SU-DHL-6 (cell line): ENCODE measurements around the gene KLHL22.

Source experiments
- H2AFZ ChIP-seq: fragments of 200-600 bp; sonication (generic); 2 replicates; pipeline ENCODE4 v1.6.1; 2014; ENCODE audit warnings: low read depth, mild to moderate bottlenecking, moderate library complexity, mixed read lengths, antibody characterized with exemption, low read length; ENCODE audit not compliant: severe bottlenecking
- H3F3A ChIP-seq: fragments of 200-600 bp; shearing (Covaris generic); 2 replicates; pipeline ENCODE4 v1.6.0; 2016; ENCODE audit warnings: antibody characterized with exemption, mild to moderate bottlenecking; ENCODE audit not compliant: insufficient read depth
- H3K27ac ChIP-seq: fragments of 200-600 bp; sonication (generic); 2 replicates; pipeline ENCODE4 v1.5.1; 2016; ENCODE audit warnings: low read depth, mild to moderate bottlenecking, low read length, moderate library complexity, mixed read lengths
- H3K27me3 ChIP-seq: fragments of 200-600 bp; sonication (generic), shearing (Covaris generic); 2 replicates; pipeline ENCODE4 v1.6.0; 2014; ENCODE audit warnings: mild to moderate bottlenecking, low read length
- H3K36me3 ChIP-seq: fragments of 200-600 bp; sonication (generic); 2 replicates; pipeline ENCODE4 v1.6.1; 2014; ENCODE audit warnings: mild to moderate bottlenecking, low read length, mixed read lengths
- H3K4me2 ChIP-seq: fragments of 300-600, 200-600 bp; shearing (Covaris generic), sonication (generic); 2 replicates; pipeline ENCODE4 v1.6.0; 2014; ENCODE audit warnings: low read length, low read depth, mild to moderate bottlenecking; ENCODE audit not compliant: poor library complexity, severe bottlenecking
- H3K4me3 ChIP-seq: fragments of 200-600 bp; sonication (generic); 2 replicates; pipeline ENCODE4 v1.5.1; 2014; ENCODE audit warnings: antibody characterized with exemption, low read length, mild to moderate bottlenecking, mixed read lengths; ENCODE audit not compliant: insufficient read depth, poor library complexity, severe bottlenecking
- H3K79me2 ChIP-seq: fragments of 200-600 bp; sonication (generic); 2 replicates; pipeline ENCODE4 v1.6.1; 2014; ENCODE audit warnings: mild to moderate bottlenecking, low read length, moderate library complexity; ENCODE audit not compliant: insufficient read depth
- H3K9ac ChIP-seq: fragments of 200-600 bp; sonication (generic); 2 replicates; pipeline ENCODE4 v1.7.0; 2014; ENCODE audit warnings: mild to moderate bottlenecking, low read length
- H3K9me2 ChIP-seq: fragments of 200-600 bp; sonication (generic); replicated peaks from 2 replicates; pipeline ENCODE4 v1.6.1; 2014; ENCODE audit warnings: low read length; ENCODE audit not compliant: insufficient read depth
- H3K9me3 ChIP-seq: fragments of 200-600 bp; sonication (generic); 2 replicates; pipeline ENCODE4 v1.6.1; 2014; ENCODE audit warnings: low read length, mixed read lengths; ENCODE audit not compliant: insufficient read depth
- H4K20me1 ChIP-seq: fragments of 200-600 bp; sonication (generic); 2 replicates; pipeline ENCODE4 v1.6.1; 2014; ENCODE audit warnings: low read depth, mild to moderate bottlenecking, antibody characterized with exemption, low read length, moderate library complexity, mixed read lengths
- EZH2phosphoT487 ChIP-seq: fragments of 200-600 bp; sonication (generic), shearing (Covaris generic); conservative IDR thresholded peaks from 2 replicates; pipeline ENCODE4 v1.6.1; 2018; ENCODE audit warnings: mild to moderate bottlenecking, antibody characterized with exemption, low read length, moderate library complexity, mixed read lengths
- TF ChIP-seq, protein P1 (sequence below): fragments of 200-600 bp; sonication (generic); IDR thresholded peaks from one replicate; pipeline ENCODE4 v1.5.1; 2017; ENCODE audit warnings: antibody characterized with exemption, mild to moderate bottlenecking, low read length, moderate library complexity; ENCODE audit not compliant: insufficient read depth, poor library complexity, severe bottlenecking

Gene KLHL22

DNA sequence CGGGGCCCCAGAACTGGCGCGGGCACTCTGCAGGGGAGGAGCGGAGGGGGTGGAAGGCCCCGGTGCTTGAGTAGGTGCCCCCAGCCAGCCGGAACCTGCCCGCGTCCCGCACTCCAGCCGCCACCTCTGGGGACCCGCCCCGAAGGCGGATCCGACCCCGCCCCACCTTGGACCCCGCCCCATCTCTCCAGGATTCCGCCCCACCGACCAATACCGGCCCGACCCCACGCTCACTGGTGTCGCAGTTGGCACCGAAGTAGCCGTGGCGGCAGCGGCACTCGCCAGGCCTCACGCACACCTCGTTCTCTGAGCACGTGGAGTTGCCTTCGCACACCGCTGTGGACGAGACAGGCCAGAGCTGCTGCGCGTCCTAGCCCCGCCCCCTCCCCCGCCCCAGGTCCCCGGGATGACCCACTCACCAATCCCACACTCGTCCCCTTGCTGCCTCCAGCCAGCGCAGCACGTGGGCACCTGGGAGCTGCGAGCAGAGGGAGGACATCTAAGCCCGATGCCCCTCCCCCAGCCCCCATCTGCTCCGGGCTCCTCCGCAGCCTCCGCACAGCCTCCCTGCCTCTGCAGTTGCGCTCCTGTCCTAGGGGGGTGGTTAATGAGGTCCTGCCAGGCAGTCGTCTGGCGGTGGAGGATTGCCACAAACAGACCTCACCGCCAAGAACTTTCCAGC is 63.9 kb downstream of the KLHL22 start:
- Histone ChIP-seq H3K4me3 (no peak overlapping the region), H3K4me2 (no peak overlapping the region), H4K20me1 (no peaks in the 10 kb centered on the region), H3K9me3 (no peaks in the 10 kb centered on the region), H3K27ac (no peak overlapping the region), H3F3A (no peaks in the 10 kb centered on the region), H3K9me2 (no peaks in the 10 kb centered on the region), H3K79me2 (no peaks in the 10 kb centered on the region), H3K27me3 (no peaks in the 10 kb centered on the region), H3K9ac (no peak overlapping the region), H2AFZ (no peak overlapping the region), H3K36me3 (no peaks in the 10 kb centered on the region)
- TF ChIP-seq EZH2phosphoT487: no peak
- TF ChIP-seq, protein P1, sequence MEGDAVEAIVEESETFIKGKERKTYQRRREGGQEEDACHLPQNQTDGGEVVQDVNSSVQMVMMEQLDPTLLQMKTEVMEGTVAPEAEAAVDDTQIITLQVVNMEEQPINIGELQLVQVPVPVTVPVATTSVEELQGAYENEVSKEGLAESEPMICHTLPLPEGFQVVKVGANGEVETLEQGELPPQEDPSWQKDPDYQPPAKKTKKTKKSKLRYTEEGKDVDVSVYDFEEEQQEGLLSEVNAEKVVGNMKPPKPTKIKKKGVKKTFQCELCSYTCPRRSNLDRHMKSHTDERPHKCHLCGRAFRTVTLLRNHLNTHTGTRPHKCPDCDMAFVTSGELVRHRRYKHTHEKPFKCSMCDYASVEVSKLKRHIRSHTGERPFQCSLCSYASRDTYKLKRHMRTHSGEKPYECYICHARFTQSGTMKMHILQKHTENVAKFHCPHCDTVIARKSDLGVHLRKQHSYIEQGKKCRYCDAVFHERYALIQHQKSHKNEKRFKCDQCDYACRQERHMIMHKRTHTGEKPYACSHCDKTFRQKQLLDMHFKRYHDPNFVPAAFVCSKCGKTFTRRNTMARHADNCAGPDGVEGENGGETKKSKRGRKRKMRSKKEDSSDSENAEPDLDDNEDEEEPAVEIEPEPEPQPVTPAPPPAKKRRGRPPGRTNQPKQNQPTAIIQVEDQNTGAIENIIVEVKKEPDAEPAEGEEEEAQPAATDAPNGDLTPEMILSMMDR: no peak

DNA sequence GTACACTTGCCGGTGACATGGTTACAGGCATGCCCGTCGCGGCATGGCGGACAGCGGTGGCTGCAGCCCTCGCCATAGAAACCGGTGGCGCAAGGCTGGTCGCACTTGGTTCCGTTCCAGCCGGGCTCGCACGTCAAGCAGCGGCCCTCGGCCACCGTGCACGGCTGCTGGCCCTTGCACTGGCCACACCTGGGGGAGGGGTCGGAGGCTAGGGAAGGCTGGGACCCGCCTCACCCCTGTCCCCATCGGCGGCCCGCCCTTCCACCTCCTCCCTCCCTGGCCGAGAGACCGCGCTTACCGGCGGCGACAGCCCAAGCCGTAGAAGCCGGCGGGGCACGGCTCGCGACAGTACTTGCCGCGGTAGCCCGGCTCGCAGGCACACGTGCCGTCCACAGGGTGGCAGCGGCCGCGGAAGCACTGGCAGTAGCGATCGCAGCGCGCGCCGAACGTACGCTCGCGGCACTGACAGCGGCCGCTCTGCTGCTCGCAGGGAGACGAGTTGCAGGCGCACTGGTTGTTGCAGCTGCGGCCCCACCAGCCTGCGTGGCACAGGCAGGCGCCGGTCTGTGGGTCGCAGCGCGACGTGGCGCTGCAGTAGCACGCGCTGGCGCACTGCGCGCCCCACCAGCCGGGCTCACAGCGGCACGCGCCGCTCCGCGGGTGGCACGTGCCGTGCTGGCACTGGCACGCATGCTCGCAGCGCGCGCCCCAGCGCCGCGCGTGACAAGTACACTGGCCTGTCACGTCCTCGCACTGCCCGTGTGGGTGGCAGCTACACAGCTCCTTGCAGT is 64.7 kb downstream of the KLHL22 start:
- Histone ChIP-seq H3F3A (no peaks in the 10 kb centered on the region), H4K20me1 (no peaks in the 10 kb centered on the region), H3K4me2 (no peak overlapping the region), H3K9ac (no peak overlapping the region), H3K27ac (no peak overlapping the region), H3K36me3 (no peaks in the 10 kb centered on the region), H2AFZ (no peak overlapping the region), H3K4me3 (no peak overlapping the region), H3K9me2 (no peaks in the 10 kb centered on the region), H3K79me2 (no peaks in the 10 kb centered on the region), H3K9me3 (no peaks in the 10 kb centered on the region), H3K27me3 (no peaks in the 10 kb centered on the region)
- no peak for TF ChIP-seq EZH2phosphoT487

DNA sequence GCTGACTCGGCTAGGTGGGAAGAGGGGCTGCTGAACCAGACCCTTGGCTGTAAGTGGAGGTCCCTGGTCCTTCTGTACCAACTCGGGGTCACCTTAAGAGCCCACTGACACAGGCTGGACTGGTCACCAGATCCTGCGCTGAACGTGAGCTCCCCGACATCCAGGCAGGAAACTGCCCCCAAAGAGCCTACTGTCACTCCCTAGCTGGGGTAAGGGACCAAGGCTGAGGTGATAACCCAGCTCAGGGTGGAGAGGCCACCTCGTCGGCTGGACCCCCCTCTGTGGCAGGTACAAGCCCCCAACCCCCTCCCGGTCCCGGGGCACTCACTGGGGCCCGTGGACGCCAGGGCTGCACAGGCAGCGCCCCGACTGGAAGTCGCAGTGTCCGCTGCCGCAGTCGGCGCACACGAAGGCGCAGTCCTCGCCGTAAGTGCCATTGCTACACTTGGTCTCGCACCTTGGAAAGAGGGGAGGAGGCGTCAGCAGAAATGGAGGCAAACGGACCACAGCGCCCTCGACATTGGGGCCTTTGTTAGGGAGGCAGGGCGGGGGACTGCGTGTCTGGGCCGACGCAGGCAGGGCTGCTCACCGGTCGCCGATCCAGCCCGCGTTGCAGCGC is 65.4 kb downstream of the KLHL22 start:
- Histone ChIP-seq H3K9me3 (no peaks in the 10 kb centered on the region), H3K4me2 (no peak overlapping the region), H4K20me1 (no peaks in the 10 kb centered on the region), H3K36me3 (no peaks in the 10 kb centered on the region), H2AFZ (no peak overlapping the region), H3K27me3 (no peaks in the 10 kb centered on the region), H3K79me2 (no peaks in the 10 kb centered on the region), H3K4me3 (no peak overlapping the region), H3F3A (no peaks in the 10 kb centered on the region), H3K27ac (no peak overlapping the region), H3K9me2 (no peaks in the 10 kb centered on the region), H3K9ac (no peak overlapping the region)
- TF ChIP-seq EZH2phosphoT487: no peak
- TF ChIP-seq, protein P1: no peak
